Skeletal muscle cell (primary cell): ENCODE data around the gene NCK2.
A peak's percentile ranks its signal among the peaks of the same experiment; 100 is the strongest.

ENCODE experiments used
- DNase-seq: peaks from one replicate; pipeline ENCODE4 v3.0.0-alpha.2; 2010; ENCODE audit warnings: low read depth
- H3K4me3 ChIP-seq: 2 replicates; pipeline ENCODE4 v1.5.1; 2011; ENCODE audit warnings: low read depth, mild to moderate bottlenecking, control low read depth, low read length, moderate library complexity

NCK2 gene

GRCh38 chr2:105801961-105802360 is 57.2 kb downstream of the NCK2 start:
- H3K4me3 ChIP-seq, result no peak overlapping the region
- DNase-seq, result no peak

DNA sequence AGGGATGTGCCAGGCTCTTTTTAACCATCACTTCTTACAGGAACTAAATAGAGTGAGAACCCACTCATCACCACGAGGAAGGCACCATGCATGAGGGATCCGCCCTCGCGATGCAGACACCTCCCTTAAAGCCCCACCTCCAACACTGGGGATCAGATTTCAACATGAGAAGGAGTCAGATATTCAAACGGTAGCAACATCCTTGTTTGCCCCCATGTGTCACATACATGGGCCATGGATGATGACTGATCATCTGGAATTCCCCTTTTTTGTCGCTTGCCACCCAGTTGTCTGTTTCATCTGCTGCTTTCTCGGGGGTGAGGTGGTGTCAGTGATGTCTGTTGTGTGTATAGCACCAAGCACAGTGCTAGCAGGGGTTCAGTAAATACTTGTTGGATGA is 57.9 kb downstream of the NCK2 start:
- no peak overlapping the region for H3K4me3 ChIP-seq
- no peak for DNase-seq

DNA sequence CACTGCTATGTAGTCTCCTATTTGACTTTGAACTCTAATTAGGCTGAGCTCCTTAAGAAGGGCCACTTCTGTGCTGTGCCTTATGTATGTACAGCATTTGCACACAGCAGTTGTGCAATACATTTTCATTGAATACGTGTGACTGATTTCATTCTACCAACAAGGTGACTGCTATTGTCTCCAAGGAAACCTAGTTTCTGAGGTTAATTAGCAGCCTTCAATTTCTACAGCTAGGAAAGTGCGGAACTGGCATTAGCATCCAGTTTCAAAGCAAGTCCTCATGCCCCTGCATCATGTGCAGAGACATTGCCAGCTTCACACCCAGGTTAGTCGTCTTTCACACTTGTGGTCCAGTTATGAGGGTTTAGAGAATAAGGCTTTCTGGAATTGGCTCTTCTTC is 58.6 kb downstream of the NCK2 start:
- H3K4me3 ChIP-seq, result no peak overlapping the region
- no peak for DNase-seq

- no peak overlapping the region for H3K4me3 ChIP-seq
- no peak for DNase-seq
Observed at GRCh38 chr2:105803773-105804172, 59.1 kb downstream of the NCK2 start.

DNA sequence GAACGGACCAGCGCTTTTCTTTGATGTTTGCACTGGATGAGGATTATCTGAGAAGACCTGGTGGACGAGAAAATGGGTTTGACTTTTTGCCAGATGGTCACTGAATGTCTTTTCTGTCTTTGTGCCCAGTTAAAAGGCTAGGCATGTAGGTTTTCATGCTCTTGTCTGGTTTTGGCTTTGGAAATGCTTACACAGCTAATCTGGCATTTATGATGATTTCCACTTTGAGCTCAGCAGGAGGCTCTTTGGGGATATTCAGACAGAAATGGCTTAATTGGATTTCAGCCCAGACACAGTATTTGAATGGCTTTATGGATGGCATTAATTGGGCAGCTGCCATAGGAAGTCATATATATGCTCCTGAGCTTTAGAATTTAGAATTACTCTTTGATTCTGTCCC is 59.6 kb downstream of the NCK2 start:
- no peak for DNase-seq

DNA sequence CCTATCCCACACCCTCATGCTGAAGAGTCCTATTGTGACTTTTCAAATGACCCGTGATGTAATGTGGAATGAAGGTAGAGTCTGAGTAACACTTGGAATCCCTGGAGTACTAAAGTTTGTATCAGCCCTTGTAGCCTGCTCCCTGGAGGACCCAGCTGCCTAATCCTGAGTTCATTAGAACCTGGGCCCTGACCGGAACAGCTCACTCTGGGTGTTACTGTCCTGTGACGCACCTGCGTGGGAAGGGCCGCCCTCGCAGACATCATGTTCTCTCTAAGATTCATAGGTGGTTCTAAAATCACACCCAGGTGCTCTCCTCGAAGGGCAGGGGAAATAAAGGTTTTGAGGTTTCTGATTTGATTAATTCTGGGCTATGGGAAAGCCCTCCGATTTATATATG is 62.3 kb downstream of the NCK2 start:
- H3K4me3 ChIP-seq, result no peak overlapping the region
- no peak for DNase-seq

More for the DNA sequence above, 59.6 kb downstream of the NCK2 start:
- no peak overlapping the region for H3K4me3 ChIP-seq

- H3K4me3 ChIP-seq, result no peak overlapping the region
- no peak for DNase-seq
Observed at GRCh38 chr2:105808423-105809096, 63.8 kb downstream of the NCK2 start.

DNA sequence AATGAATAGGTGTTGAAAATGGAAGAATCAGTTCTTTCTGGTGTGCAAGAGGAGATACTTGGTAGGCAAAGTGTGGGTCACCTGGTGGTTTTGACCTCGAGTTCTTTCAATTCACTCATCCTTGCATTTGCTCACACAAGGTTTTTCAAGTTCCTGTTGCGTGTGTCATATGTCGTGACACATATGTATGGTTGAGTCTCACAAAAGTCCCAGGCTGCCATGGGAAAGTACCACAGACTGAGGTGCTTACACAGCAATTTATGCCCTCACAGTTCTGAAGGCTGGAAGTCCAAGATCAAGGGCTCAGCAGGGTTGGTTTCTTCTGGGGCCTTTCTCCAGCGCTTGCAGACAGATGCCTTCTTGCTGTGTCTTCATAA is 64.4 kb downstream of the NCK2 start:
- DNase-seq, result no peak
- H3K4me3 ChIP-seq, result no peak overlapping the region

DNA sequence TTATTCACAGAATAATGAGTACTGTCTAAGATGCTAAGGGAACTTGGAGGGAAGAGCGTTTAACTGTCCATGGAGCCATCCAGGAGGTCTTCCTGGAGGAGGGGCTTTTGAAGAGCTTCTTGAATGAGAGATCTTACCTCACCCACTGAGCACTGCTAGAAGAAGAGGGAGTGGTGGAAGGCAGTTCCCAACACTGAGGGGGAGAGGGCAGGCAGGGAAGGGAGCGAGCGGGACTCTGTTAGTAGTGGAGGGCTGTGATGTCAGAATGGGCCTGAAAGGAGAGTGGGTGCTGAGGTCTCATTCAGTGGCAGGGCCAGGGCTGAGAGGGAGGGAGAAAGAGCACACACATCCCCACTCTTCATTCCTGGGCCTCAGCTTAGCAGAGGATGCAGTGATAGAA is 65.0 kb downstream of the NCK2 start:
- no peak overlapping the region for H3K4me3 ChIP-seq

DNA sequence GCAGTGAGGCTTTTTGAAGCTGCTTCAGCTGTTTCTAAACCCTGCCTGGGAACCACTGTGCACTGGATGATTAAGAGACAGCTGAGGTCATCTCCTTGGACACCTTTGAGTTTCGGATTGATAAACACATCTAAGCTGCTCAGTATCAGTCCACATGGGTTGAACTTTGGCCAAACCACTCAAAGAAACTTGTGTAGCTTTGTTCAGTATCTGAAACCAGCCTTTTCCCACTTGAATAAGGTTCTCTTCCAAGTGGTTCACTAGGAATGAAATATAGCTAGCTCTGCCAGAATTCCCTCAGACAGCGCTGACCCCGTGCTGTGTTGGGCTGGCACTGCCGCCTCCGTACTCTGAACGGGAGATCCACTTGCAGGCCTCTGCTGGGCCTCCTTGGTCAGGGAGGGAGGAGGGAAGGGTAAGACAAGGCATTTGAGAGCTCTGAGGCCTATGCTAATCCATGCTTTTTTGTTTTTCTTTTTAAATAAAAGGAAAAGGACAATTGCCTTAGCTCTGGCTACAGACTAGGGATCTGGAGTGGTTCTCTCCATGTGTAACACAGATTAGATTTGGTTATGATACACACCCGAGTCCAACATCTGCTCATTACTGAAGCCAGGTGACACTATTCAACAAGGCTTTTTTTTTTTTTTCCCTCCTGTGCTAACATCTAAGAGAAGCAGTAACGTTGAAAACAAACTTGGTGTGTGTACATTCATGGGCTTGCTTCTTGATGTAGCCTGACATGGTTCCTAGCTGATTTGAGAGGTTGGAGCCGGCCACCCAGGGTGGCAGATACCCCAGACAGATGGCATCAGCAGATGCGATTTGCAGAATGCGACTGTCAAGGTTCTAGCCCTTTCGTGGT is 67.7 kb downstream of the NCK2 start:
- no peak overlapping the region for H3K4me3 ChIP-seq
- peak; percentile 60 for DNase-seq

More for the DNA sequence above, 65.0 kb downstream of the NCK2 start:
- DNase-seq, result no peak

GRCh38 chr2:105813045-105813315 is 68.3 kb downstream of the NCK2 start:
- no peak for DNase-seq
- H3K4me3 ChIP-seq, result no peak overlapping the region

DNA sequence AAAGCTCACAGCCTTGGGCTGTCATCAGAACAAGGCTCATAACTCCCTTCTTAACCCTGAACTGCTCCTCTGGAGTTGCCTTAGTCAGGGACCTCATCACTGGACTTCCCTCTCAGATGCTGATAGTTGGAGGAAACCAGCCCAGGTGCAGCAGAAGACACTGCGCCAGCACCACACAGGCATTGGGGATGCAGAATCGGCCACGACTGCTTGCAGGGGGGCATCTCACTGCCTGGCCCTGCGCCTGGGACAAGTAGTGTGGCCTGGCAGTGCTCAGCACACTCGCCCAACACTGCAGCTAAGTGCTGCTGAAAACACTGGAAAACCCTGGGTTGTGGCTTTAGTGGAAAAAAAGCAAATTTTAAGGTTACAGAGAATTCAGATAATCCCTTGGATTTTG is 68.7 kb downstream of the NCK2 start:
- no peak for DNase-seq
- H3K4me3 ChIP-seq, result no peak overlapping the region

GRCh38 chr2:105814291-105814940 is 69.7 kb downstream of the NCK2 start:
- no peak overlapping the region for H3K4me3 ChIP-seq
- DNase-seq, result no peak

- DNase-seq, result no peak
- no peak overlapping the region for H3K4me3 ChIP-seq
Observed at GRCh38 chr2:105815401-105815800, 70.7 kb downstream of the NCK2 start.

GRCh38 chr2:105820151-105820550 is 75.4 kb downstream of the NCK2 start:
- DNase-seq, result no peak
- no peak overlapping the region for H3K4me3 ChIP-seq

DNA sequence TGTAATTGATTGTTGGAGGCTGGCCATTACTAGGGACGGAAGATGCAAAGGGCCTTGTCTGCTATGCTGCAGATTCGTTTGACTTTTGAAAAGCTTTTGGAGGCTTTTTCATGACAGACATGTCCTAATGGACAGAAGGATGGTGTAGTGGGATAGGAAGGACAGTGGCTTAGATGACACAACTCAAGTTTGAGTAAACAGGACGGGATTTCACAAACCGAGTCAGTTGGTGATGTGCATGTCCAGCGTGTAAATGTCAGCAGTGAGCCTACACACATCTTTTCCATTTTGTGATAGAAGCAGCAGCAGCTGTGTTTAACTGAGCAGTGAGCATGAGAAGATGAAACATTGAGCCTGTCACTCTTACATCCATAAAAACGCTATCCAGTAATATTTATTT is 76.0 kb downstream of the NCK2 start:
- H3K4me3 ChIP-seq, result no peak overlapping the region
- DNase-seq, result no peak

GRCh38 chr2:105821428-105822125 is 76.9 kb downstream of the NCK2 start:
- H3K4me3 ChIP-seq, result no peak overlapping the region
- no peak for DNase-seq

- no peak for DNase-seq
- H3K4me3 ChIP-seq, result no peak overlapping the region
Observed at GRCh38 chr2:105822186-105822585, 77.5 kb downstream of the NCK2 start.

- H3K4me3 ChIP-seq, result no peak overlapping the region
- DNase-seq, result no peak
Observed at GRCh38 chr2:105824446-105824845, 79.7 kb downstream of the NCK2 start.
